WERI-Rb-1 (cell line): ENCODE measurements around the gene TACR2.

Experiments
- DNase-seq: peaks from one replicate; pipeline ENCODE4 v3.0.0-alpha.2; 2020
- H3K27ac ChIP-seq: fragments of 250-450 bp; sonication (Bioruptor Pico); 2 replicates; pipeline ENCODE4 v1.5.1; 2020; ENCODE audit warnings: mild to moderate bottlenecking, moderate library complexity
- H3K27me3 ChIP-seq: fragments of 250-450 bp; sonication (Bioruptor Pico); 2 replicates; pipeline ENCODE4 v1.5.1; 2021; ENCODE audit warnings: mild to moderate bottlenecking, low read depth, moderate library complexity; ENCODE audit not compliant: insufficient read depth, severe bottlenecking
- H3K36me3 ChIP-seq: fragments of 250-450 bp; sonication (Bioruptor Pico); 2 replicates; pipeline ENCODE4 v1.5.1; 2020; ENCODE audit warnings: mild to moderate bottlenecking, moderate library complexity
- H3K4me3 ChIP-seq: 2 replicates; pipeline ENCODE4 v1.5.1; 2011; ENCODE audit warnings: low read depth, mild to moderate bottlenecking, control low read depth, low read length
- H3K9me3 ChIP-seq: fragments of 250-450 bp; sonication (Bioruptor Pico); 2 replicates; pipeline ENCODE4 v1.5.1; 2021; ENCODE audit warnings: mild to moderate bottlenecking, moderate library complexity; ENCODE audit not compliant: severe bottlenecking
- CTCF ChIP-seq: IDR thresholded peaks from 2 replicates; pipeline ENCODE4 v1.5.1; 2011; ENCODE audit warnings: low read depth, mild to moderate bottlenecking, control low read depth, inconsistent platforms, low read length

TACR2 gene

DNA sequence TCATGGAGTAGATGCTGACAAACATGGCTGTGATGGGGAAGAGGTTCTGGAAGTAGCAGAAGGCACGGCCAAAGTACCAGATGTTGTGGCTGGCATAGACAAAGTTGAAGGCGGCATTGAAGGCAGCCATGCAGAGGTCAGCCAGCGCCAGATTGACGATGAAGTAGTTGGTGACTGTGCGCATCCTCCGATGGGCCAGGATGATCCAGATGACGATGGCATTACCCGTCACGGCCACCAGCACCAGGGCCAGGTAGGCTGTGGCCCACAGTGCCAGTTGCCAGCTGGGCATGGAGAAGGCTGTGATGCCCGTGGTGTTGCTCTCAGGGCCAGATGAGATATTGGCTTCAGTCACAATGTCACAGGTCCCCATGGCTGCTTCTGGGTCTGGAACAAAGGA, 767 bp downstream of the TACR2 start:
- TF ChIP-seq CTCF: no peak

GRCh38 chr10:69415049-69415448, 1.7 kb downstream of the TACR2 start:
- H3K4me3 ChIP-seq: no peak overlapping the region
- no peaks in the 10 kb centered on the region for H3K36me3 ChIP-seq
- H3K27me3 ChIP-seq: no peaks in the 10 kb centered on the region
- DNase-seq: no peak
- no peak for TF ChIP-seq CTCF
- no peak overlapping the region for H3K27ac ChIP-seq
- H3K9me3 ChIP-seq: no peaks in the 10 kb centered on the region

More for the DNA sequence above, 767 bp downstream of the TACR2 start:
- no peak overlapping the region for H3K27ac ChIP-seq
- H3K4me3 ChIP-seq: no peak overlapping the region
- no peaks in the 10 kb centered on the region for H3K9me3 ChIP-seq
- H3K36me3 ChIP-seq: no peaks in the 10 kb centered on the region
- DNase-seq: no peak
- no peaks in the 10 kb centered on the region for H3K27me3 ChIP-seq

DNA sequence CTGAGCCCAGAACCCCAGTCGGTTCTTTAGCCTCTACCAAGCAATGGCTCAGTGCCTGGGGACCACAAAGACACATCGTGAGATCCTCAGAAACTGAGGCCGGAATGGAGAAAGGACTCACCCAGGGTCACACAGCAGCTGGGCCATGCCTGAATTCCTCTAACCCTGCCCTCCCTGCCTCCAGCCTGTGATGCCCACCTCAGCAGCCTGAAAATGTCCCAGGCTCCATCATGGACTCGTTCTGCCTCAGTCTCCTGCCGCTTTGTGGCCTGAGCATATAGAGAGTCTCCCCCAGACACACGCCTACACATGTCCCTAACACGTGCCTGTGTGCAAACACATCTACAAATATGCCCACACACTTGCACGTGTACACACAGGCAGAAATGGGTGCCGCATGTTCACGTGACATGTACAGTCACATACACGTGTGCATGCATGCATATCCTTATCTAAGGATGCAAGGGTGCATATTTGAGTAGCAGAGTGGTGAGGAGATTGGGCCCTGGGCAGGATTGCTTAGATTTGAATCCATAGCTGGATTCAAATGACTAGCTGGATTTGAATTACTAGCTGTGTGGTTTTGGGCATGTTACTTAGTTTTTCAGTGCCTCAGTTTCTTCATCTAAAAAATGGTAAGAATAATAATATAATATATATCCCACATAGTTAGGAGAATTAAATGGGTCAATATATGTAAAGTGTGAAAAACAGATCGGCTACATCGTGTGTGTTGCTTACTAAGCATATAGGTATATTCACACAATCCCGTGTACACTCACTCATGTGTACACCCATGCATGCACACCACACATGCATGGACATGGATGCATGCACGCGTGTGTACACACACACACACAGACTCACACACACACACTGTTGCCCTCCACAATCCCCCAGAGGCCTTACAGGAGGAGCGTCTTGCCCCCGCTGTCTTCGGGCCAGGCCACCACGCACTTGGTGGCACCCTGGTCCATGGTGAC, 2.4 kb downstream of the TACR2 start:
- H3K9me3 ChIP-seq: no peaks in the 10 kb centered on the region
- DNase-seq: no peak
- H3K27ac ChIP-seq: no peak overlapping the region
- no peak for TF ChIP-seq CTCF
- no peaks in the 10 kb centered on the region for H3K36me3 ChIP-seq
- no peaks in the 10 kb centered on the region for H3K27me3 ChIP-seq
- H3K4me3 ChIP-seq: no peak overlapping the region

DNA sequence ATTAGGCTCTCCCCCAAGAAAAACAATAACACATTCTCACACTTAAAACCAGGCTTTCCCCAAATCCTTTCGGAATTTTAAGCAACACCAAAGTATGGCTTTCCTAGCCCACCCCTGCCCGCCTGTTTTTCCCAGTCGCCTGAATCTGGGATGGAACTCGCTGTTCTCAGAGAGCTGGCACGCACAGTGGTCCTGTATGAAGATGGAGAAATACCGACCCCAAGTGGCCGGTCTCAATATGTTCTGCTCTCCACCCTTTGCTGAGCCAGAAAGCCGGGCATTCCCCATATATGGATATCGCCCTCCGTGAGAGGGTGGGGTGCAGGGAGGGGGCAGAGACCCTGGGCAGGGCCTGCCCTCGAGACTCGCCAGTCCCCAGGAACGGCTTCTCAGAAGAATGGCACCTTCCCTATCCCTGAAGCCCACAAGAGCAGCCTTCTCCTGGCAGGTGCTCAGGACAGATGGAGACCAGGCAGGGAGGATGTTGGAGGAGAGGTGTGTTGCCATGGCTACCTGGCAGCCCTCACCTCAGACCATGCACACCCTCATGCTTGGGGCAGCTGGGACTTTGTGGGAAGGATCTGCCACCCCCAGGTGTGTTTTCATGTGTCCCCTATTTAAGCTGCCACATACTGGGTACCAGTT, 3.4 kb downstream of the TACR2 start:
- H3K9me3 ChIP-seq: no peaks in the 10 kb centered on the region
- no peaks in the 10 kb centered on the region for H3K27me3 ChIP-seq
- peak; percentile 77 for TF ChIP-seq CTCF
- no peak overlapping the region for H3K4me3 ChIP-seq
- peak; percentile 72 for DNase-seq
- no peak overlapping the region for H3K27ac ChIP-seq
- H3K36me3 ChIP-seq: no peaks in the 10 kb centered on the region

- Histone ChIP-seq H3K9me3 (no peaks in the 10 kb centered on the region), H3K27me3 (no peaks in the 10 kb centered on the region), H3K27ac (no peak overlapping the region), H3K36me3 (no peaks in the 10 kb centered on the region), H3K4me3 (no peak overlapping the region)
- no peak for TF ChIP-seq CTCF
- DNase-seq: no peak
These were observed 4.4 kb downstream of the TACR2 start for GRCh38 chr10:69412232-69412790.
